ENCODE data around the gene CPT1B.
"Not testable (repeated sequence)": the region's sequence is repeated elsewhere in the genome, so short reads cannot be mapped to it uniquely, and the experiment has no call there.

DNA sequence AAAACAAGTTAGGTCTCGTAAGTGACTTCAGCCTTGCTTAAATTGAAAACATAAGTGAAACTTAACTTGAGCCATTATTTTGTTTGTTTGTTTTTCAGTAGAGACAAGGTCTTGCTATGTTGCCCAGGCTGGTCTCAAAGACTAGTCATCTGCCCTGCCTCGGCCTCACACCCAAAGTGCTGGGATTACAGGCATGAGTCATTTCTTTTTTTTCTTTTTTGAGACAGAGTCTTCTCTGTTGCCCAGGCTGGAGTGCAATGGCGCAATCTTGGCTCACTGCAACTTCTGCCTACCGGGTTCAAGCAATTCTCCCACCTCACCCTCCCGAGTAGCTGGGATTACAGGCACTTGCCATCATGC is 36.6 kb downstream of the CPT1B start:
- TF ChIP-seq CTCF (conservative IDR thresholded peaks at IDR 0.05; ENCODE audit: low read depth, low read length); EZH2 (IDR thresholded peaks at IDR 0.05; ENCODE audit: borderline replicate concordance, low read depth, low read length, poor library complexity, severe bottlenecking): not testable (repeated sequence)
